Measurements from ENCODE around the gene CENPF.

The CENPF gene, protein sequence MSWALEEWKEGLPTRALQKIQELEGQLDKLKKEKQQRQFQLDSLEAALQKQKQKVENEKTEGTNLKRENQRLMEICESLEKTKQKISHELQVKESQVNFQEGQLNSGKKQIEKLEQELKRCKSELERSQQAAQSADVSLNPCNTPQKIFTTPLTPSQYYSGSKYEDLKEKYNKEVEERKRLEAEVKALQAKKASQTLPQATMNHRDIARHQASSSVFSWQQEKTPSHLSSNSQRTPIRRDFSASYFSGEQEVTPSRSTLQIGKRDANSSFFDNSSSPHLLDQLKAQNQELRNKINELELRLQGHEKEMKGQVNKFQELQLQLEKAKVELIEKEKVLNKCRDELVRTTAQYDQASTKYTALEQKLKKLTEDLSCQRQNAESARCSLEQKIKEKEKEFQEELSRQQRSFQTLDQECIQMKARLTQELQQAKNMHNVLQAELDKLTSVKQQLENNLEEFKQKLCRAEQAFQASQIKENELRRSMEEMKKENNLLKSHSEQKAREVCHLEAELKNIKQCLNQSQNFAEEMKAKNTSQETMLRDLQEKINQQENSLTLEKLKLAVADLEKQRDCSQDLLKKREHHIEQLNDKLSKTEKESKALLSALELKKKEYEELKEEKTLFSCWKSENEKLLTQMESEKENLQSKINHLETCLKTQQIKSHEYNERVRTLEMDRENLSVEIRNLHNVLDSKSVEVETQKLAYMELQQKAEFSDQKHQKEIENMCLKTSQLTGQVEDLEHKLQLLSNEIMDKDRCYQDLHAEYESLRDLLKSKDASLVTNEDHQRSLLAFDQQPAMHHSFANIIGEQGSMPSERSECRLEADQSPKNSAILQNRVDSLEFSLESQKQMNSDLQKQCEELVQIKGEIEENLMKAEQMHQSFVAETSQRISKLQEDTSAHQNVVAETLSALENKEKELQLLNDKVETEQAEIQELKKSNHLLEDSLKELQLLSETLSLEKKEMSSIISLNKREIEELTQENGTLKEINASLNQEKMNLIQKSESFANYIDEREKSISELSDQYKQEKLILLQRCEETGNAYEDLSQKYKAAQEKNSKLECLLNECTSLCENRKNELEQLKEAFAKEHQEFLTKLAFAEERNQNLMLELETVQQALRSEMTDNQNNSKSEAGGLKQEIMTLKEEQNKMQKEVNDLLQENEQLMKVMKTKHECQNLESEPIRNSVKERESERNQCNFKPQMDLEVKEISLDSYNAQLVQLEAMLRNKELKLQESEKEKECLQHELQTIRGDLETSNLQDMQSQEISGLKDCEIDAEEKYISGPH (N-terminal part only)

DNA sequence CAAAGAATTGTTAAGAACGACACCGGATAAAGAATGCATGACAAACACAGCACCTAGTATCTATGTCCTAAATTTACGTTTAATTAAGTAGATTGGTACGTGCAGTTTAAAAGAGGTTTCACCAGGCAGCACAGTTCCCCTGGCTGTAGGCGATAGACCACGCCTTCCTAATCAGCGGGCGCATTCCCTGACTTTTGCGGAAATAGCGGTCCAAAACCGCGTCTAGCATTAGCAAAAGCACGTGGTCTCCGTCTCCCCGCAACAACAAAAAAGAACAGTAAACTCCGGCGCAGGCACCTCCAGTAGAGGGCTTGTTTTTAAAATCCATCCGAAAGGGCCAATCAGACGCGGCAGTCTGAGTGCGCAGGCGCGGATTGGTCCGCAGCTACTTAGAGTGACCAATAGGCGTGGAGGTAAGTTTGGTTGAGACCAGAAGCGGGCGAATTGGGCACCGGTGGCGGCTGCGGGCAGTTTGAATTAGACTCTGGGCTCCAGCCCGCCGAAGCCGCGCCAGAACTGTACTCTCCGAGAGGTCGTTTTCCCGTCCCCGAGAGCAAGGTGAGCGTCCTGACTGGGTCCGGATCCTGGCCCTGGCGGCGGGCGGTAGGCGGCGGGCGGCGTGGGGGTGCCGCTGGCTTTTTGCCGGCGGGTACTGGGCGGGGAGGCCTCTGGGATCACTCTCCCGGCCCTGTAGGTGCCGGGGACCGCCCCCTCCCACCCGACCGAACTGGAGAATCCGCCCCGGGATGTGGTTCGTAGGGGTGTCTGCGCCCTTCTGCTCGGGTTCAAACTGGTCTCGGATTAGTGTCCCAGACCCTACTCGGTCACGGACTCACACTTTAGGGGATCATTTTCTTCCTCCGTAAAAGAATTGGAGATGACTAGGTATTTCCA is at the start of gene CENPF:
Gene CENPF (plus strand): TSS at position 432 of the 894 bp plus-strand sequence. CDS start 10,560 bp downstream, outside the sequence.
- in situ Hi-C loops (cut with HindIII; ENCODE audit: low sequenced_read_pairs) = no loop called here

DNA sequence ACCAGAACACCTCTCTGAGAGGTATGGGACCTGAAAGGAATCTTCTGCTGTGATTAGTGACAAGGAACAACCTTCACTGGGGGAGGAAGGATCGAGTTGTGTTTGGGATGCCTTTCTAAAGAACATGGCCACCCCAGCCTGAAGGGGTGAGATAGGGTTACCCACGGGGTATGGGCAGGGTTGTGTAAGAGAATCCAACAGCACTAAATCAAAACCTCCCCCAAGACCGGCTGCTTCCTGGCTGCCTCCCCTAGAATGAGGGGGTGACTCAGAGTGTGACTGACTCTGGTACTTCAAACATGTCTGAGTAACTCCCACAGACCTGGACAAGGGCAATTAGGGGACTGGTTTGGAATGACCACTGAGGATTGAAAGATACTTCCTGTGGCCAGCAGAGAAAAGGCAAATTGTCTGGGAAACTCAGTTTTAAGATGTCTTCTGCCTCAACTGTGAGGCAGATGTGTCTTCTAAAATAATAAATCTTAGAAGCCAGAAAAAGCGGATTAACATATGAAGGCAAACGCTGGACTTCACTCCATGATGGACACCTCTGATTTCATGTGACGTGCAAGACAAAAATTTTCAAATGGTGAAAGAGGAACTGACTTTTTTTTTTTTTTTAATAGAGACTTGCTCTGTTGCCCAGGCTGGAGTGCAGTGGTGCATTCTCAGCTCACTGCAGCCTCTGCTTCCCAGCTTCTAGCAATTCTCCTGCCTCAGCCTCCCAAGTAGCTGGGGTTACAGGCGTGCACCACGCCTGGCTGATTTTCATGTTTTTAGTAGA is 44.9 kb upstream of the CENPF start:
- in situ Hi-C loops (cut with HindIII; ENCODE audit: low sequenced_read_pairs) = no loop called here

DNA sequence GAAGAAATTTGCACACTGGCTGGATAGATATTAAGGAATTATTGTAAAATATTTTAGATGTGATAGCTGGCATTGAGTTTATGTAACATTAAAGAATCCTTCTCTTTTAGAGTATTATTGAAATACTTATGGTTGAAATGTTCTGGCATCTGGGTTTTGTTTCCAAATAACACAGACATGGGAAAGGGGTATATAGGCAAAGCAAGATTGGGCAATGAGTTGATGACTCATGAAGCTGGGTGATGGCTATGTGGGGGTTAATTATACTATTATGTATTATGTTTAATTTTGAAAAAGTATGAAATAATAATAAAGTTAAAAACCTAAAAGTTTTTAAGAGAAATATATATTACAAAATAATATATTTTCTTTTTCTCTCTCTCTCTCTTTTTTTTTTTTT is 39.1 kb upstream of the CENPF start:
- in situ Hi-C loops (cut with HindIII; ENCODE audit: low sequenced_read_pairs) = no loop called here

GRCh38 chr1:214565310-214565709 is 37.7 kb upstream of the CENPF start:
- in situ Hi-C loops (cut with HindIII; ENCODE audit: low sequenced_read_pairs) = no loop called here

- in situ Hi-C loops (cut with HindIII; ENCODE audit: low sequenced_read_pairs) = no loop called here
These were observed 36.6 kb upstream of the CENPF start for GRCh38 chr1:214566158-214567104.

DNA sequence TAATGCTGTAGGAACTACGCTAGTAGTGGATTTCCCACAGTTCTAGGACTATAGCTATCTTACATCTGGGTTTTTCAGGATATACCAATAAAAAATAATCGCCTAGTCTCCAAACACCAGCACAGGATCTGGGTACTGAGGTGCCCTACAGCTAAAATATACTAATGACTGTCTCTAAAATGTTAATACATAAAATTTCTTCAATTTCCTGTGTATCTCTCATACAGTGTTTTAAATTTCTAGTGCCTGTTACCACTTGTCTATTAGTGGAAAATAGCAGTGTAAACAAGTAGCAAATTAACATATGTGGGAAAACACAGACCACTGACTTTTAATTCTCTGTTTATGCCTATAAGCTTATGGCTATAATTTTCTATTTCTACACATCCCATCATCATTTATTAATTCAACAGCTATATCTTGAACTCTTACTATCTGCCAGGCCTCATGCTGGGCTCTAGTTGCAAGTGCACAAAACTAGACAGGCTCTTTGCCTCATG is 35.5 kb upstream of the CENPF start:
- in situ Hi-C loops (cut with HindIII; ENCODE audit: low sequenced_read_pairs) = no loop called here

DNA sequence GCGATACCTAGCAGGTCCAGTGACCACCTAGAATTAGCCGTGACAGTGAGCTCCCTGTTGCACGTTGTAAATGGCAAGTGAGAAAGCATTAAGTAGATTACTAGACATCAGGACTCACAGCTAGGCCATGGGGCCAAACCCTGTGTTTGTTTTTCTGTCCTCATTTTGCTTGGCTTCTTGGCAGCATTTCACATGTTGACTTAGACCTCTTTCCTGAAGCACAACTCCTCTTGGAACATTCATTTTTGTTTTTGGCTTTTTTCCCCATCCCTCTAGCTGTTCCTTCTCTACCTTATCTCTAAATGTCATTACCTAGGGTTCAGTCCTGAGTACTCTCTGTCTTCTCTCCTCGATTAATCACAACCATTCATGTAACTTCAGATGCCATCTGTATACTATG is 34.7 kb upstream of the CENPF start:
- in situ Hi-C loops (cut with HindIII; ENCODE audit: low sequenced_read_pairs) = no loop called here

DNA sequence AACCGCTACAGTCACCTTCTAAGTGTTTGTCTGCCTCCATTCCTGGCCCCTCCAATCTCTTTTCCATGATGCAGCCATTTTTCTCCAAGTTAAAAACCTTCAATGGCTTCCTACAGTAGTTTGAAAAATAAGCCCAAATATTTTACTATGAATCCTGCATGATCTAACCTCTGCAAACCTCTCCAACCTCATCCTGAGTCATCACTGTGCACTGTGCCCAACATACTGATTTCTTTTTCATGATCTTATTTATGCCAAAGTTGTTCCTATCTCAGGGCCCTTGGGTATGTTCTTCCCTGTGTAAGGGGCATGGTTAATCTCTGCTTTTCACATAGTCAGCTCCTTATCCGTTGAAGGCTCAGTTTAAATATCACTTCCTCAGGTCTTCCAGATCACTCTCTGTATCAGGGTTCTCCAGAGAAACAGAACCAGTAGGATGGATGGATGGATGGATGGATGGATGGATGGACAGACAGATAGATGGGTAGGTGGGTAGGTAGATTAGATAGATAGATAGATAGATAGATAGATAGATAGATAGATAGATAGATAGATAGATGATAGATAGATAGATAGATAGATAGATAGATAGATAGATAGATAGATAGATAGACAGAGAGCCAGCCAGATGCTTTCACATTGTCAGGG is 33.5 kb upstream of the CENPF start:
- in situ Hi-C loops (cut with HindIII; ENCODE audit: low sequenced_read_pairs) = no loop called here

GRCh38 chr1:214570442-214570841 is 32.6 kb upstream of the CENPF start:
- in situ Hi-C loops (cut with HindIII; ENCODE audit: low sequenced_read_pairs) = no loop called here

DNA sequence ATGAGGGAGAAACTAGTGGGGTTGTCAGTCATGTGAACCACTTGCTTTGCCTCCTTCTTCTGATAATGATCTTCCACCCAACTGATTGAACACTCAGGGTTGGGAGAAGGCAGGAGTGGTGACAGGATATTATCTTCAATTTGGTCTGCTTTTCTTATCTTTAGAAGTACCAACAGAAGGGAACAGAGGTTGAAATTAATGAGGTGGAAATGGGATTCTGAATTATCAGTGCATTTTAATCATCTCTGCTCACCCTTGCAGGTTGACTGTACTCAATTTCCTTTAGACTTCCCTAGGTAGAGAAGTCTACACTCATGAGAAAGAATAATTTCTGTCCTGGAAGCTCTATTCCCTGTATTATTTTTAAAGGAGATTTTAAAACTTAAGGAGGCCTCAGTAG is 31.7 kb upstream of the CENPF start:
- in situ Hi-C loops (cut with HindIII; ENCODE audit: low sequenced_read_pairs) = no loop called here

DNA sequence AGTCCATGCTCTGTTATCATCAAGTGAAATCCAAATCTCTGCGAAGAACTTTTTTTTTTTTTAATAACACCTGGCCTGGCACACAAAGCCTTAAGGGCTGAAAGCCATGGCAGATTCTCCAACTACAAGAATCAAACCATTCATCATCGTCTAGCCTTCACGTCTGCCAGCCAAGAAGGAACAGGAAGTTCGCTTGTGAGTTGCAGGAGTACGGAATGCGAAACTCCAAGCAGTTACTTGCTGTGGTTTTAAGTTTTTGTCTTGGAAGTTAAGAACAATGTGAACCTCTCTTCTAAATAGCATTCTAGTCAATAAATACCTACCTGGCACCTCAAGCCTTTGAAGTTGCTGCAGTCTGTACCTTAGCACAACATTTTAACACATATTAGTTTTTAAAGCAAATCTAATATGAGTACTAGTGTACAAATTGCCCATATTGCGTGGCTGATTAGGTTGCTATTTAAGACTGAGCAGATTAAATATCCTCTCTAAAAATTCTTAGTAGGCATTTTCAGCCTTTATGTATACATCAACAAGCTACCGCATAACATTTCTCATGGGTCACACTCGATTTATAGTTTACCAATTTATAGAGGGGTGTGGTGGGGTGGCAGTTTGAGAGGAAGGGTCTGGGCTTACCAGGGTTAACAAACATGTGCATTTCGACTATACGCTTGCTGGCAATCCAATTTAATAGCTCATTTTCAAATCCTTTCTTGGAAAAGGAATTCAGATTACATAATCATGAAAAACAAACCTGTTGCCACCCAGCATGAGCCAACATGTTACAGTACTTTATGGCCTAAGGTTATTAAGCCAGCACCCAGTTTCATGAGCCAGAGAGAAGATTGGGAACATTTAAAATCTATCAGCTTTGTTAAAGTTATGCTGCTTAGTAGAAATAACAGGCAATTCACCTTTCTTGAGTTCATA is 29.3 kb upstream of the CENPF start:
- in situ Hi-C loops (cut with HindIII; ENCODE audit: low sequenced_read_pairs) = no loop called here

DNA sequence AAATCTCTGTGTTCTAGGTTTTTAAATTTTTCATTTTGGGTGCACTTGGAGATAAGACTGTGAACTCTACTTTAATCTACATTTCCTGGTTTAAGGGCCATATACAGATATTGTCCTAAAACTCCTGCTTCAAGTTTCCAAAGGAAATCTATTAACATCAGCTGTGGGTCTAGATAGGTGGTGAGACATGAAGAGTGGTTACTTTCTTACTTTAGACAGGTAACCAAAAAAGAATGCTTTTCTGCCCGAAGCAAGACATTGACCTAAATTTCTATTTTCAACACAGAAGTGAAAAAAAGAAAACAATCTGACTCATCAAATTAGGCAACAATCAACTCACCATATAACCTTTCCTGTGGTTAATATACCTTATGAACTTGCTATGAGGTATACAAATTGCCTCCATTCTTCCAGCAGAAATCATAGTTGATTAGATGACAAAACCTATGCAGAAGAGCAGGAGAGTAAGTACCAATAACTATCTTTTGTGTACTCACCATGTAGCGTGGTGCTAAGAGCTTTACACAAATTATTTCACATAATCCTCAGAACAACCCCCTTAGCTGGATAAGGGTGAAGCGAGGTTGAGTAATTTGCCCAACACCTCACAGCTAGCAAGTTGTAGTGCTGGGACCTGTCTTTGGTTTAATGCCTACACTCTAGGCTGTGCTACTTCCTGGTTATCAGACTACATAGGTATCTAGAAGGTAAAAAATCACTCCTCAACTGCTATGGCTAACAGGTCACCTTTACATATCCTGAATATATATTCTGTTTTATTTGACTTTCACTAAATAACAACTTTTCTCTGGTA is 28.2 kb upstream of the CENPF start:
- in situ Hi-C loops (cut with HindIII; ENCODE audit: low sequenced_read_pairs) = loop anchor here (25.0 kb wide), 1 partner anchor 238 kb away; no protein-coding TSS in a partner anchor

GRCh38 chr1:214576120-214576519 is 26.9 kb upstream of the CENPF start:
- in situ Hi-C loops (cut with HindIII; ENCODE audit: low sequenced_read_pairs) = loop anchor here (25.0 kb wide), 1 partner anchor 239 kb away; no protein-coding TSS in a partner anchor

DNA sequence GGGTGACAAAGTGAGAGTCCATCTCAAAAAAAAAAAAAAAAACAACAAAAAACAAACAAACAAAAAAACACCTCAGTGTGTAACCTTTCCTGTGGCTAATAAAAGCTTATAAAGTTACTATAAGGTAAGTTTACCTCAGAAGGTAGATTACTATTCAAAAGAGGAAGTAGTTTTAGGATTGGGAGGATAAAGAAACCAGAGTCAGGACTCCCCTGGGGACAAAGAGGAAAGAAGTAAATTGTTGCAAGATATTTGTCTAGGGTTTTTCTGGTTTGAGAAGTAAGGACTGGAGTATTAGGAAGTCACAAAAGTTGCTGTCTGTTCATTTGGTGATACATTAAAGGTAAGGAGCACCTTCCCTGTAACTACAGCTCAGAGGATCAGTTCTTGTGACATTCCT is 23.8 kb upstream of the CENPF start:
- in situ Hi-C loops (cut with HindIII; ENCODE audit: low sequenced_read_pairs) = loop anchor here (25.0 kb wide), 1 partner anchor 242 kb away; no protein-coding TSS in a partner anchor

DNA sequence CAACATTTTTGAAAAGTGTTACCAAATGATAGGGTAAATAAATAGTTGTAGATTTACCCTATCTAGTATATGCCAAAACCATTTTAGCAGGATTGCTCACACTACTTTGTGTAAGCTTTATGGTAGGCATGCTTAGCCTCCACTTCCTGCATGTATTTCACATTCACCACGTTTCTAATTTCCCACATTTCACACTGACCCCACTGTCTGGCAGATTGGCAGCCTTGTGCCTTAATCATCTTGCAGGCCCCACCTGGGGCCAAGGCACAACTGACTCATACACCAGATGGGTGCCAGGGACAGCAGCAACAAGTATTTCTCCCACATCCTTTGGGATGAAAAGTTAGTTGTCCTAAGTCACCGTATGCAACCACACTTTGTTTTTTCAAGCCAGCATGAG is 21.2 kb upstream of the CENPF start:
- in situ Hi-C loops (cut with HindIII; ENCODE audit: low sequenced_read_pairs) = loop anchor here (25.0 kb wide), 1 partner anchor 244 kb away; no protein-coding TSS in a partner anchor
